GM19099 (cell line): Measurements from ENCODE around the gene RPTOR.

ENCODE experiments used
- POLR2A ChIP-seq: IDR thresholded peaks from 3 replicates; pipeline ENCODE4 v1.6.1; 2011; ENCODE audit warnings: low read depth; ENCODE audit not compliant: insufficient read length; ENCODE audit errors: extremely low read depth

The RPTOR gene

GRCh38 chr17:80916246-80916645 is 371.6 kb downstream of the RPTOR start:
- no peak for TF ChIP-seq POLR2A

DNA sequence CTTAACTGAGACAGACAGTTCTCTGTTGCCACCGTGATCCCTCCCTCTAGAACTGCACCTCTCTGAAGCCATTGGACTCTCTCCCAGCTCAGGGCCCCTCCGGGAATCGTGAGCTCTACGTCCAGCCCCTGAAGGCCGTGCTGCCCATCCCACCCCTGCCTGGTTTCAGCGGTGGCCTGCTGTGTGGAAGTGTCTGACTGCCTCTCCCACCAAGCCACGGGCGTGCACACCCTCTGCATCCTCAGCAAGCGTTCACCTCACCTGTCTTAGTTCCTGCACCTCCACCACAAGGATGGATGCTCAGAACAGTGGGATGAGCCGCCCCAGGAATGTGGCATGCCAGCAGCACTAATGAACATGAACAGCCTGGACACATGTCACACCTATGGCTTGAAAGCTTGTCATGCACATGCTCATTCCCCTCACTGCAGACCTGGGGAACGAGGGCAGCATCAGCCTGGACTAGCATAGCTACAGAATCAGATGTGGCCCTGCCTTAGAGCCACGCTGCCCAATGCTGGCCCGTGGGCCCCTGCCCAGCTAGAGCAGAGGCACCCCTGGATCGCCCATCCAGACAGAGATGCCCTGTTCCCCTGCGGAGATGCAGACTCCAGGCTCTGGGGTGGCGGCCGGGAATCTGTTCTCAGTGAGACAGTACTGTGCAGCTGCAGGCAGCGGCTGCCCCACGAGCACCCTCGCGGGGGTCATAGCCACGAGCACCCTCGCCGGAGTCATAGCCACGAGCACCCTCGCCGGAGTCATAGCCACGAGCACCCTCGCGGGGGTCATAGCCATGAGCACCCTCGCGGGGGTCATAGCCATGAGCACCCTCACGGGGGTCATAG is 373.3 kb downstream of the RPTOR start:
- no peak for TF ChIP-seq POLR2A

DNA sequence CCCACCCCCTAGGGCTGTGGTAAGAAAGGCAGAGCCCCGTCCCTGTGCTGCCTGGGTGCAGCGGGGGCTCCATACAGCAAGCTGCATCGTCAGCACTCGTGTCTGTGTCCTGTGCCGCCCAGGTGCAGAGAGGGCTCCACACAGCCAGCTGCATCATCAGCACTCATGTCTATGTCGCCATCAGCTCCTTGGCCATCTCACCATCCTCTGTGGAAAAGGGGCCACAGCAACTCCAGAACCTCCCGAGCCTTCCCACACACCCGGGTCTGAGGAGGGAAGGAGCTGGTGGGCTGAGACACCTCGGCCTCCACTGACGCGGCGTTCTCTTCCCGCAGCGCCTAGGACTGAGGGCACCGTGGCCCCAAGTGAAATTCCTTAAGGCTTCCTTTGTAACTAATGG is 374.1 kb downstream of the RPTOR start:
- no peak for TF ChIP-seq POLR2A

DNA sequence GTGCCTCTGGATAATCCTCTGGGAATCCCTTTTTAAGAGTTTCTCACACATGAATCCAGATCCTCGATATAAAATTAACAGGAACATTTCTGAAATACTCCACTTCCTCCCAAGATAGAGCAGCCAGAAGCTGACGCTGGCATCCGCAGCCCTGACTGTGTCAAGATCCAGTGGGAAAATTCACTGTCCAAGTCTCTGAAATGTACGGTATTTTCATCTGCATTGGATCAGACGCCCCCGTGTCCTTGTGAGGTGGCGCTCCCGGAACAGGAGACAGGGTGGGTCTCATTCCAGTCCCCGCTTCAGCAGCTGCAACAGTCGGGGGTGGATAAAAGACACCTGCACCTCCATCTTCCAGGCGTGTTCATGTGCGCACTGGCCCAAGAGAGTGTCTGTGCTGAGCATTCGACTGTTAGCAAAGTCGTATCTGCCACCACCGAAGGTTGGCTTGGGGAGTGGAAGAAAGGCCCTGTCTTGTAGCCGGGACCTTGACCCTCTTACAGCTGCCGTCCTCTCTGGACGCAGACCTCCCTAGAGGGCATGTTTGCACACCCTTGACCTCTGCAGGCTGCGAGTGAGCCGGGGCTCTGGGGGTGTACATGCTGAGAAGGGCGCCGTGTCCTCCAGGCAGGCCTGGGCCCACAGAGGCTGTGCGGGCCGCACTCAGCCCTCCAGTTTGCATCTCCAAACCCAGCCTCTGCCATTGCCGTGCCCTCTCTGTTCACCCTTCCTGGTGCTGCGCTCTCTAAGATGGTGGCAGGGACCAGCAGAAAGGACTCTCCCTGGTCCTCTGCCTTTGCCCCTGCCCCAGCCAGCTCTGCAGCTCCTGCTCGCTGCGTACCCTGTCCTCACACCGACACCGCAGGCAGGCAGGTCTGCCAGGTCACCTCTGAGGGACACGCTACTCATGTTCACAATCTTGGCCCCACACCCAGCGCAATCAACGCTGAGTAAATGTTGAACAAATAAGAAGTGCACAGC is 375.0 kb downstream of the RPTOR start:
- TF ChIP-seq POLR2A, result no peak

DNA sequence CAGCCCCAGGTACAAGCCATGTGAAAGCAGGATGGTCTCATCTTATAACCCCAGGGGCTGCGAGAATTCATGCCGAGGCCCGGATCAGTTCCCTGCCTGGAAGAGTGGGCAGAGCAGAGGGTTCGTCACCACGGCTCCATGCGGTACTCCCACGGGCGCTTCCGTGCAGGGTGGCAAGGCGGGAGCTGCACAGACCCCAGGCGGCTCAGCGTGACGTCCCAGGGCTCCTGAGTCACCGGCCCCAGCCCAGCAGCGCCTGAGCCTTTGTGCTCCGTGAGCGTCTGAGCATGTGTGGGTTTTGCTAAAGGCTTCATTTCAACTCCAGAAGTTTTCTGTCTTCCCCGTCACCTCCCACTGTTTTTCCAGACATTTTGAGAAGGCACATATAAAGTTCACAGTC is 375.8 kb downstream of the RPTOR start:
- no peak for TF ChIP-seq POLR2A

DNA sequence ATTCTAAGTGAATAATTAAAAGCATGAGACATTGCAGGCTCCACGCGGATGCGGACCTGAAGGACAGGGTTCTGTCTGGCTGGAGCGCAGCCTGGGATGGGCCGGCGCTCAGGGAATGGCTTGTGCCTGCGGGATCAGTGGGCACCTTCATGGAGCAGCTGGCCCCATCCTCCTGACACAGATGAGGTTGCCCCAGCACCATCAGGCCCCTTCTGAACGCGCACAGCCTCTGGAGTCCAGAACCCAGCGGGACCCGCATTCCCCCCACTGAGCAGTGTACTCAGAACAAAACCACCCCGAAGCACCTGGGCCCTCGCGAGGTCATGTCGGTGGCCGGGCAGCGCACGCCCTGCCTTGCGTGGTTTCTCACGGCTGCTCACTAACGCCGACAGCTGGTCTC is 376.5 kb downstream of the RPTOR start:
- no peak for TF ChIP-seq POLR2A

DNA sequence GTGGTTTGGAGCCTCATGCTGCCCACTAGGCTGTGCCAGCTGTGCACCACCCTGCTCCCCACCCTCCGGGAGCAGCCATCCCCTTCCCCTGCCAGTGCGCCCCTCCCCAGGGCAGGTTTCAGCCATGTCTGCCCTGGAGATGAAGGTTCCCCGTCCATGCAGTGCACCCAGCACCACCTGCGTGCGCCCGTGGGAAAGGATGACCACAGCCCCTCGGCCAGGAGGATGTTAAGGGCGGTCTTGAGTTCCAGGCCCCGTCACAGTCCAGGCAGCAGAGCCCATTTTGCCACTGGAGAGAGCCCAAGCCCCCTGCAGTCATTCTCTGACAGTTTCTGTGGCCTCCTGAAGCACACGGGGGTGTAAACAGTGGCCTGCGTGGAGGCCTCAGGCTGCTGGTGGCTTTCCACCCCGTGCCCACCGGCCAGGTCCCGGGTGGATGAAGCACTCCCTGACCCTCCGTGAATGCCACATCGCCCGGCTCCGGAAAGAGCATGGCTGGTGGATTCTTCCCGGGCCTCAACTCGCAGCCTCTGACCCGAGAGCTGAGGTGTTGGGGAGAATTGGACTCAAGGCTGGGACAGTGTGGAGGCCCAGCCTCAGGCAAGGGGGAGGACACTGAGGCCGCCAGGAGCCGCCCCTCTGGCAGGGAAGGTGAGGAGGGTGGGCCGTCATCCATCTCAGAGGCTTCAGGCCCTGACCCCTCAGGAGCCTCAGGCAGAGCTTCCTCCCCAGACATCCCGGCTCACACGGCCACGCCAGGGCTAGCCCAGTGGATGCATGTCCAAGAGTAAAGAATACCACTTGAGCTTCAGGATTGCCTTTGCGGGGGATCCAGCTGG is 377.3 kb downstream of the RPTOR start:
- no peak for TF ChIP-seq POLR2A

GRCh38 chr17:80922580-80923160 is 378.0 kb downstream of the RPTOR start:
- TF ChIP-seq POLR2A, result no peak

GRCh38 chr17:80923211-80924110 is 378.8 kb downstream of the RPTOR start:
- no peak for TF ChIP-seq POLR2A

- no peak for TF ChIP-seq POLR2A
Observed at GRCh38 chr17:80924111-80924806, 379.6 kb downstream of the RPTOR start.

DNA sequence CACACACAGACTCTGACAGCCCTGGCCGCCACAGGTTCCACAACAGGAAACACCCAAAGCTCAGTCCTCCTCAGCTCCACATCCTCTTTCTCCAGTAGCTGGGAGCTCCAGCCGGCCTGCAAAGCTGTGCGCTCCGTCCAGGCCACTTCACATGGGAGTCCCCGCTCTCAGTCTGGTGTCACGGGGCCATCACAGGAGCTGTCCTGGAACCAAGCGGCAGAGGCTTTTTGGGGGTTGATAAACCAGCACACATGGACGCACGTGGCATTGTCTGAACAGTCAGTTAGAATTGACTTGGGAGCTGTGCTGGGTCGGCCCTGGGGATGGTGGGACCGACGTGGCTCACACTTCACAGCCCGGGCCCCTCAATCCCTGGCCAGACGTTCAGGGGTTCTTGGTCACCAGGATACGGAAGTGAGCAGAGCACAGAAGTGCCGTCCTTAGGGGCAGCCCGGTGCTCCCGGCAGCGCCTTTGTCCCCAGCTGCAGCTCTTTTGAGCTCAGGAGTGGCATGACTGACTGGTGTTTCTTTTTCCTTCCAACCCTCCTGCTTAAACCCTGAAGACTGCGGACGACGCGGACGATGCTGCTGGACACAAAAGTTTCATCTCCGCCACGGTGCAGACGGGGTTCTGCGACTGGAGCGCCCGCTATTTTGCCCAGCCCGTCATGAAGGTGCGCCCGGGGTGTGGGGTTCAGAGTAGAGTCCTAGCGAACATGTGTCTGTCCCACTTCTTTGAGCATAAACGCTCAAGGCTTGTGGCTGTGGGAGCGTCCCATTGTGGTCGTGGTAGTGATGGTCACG is 380.4 kb downstream of the RPTOR start:
- TF ChIP-seq POLR2A, result no peak

- no peak for TF ChIP-seq POLR2A
Observed at GRCh38 chr17:80925688-80926335, 381.2 kb downstream of the RPTOR start.
